Choroid plexus epithelial cell (primary cell): Measurements from ENCODE around the gene NAP1L1.
A peak's percentile ranks its signal among the peaks of the same experiment; 100 is the strongest.

ENCODE experiments used
- DNase-seq: peaks from one replicate; pipeline ENCODE4 v3.0.0-alpha.2; 2010; ENCODE audit warnings: low read depth
- H3K4me3 ChIP-seq: 2 replicates; pipeline ENCODE4 v1.5.1; 2011; ENCODE audit warnings: low read depth, mild to moderate bottlenecking, control low read depth, low read length, moderate library complexity
- TF ChIP-seq, protein P1 (sequence below): conservative IDR thresholded peaks from 2 replicates; pipeline ENCODE4 v1.5.1; 2011; ENCODE audit warnings: low read depth, mild to moderate bottlenecking, control low read depth, inconsistent platforms, low read length, moderate library complexity

The NAP1L1 gene

GRCh38 chr12:76084863-76085519, 506 bp upstream of the NAP1L1 start:
- peak overlapping the region; percentile 96 for H3K4me3 ChIP-seq
- no peak for DNase-seq
- TF ChIP-seq, protein P1, sequence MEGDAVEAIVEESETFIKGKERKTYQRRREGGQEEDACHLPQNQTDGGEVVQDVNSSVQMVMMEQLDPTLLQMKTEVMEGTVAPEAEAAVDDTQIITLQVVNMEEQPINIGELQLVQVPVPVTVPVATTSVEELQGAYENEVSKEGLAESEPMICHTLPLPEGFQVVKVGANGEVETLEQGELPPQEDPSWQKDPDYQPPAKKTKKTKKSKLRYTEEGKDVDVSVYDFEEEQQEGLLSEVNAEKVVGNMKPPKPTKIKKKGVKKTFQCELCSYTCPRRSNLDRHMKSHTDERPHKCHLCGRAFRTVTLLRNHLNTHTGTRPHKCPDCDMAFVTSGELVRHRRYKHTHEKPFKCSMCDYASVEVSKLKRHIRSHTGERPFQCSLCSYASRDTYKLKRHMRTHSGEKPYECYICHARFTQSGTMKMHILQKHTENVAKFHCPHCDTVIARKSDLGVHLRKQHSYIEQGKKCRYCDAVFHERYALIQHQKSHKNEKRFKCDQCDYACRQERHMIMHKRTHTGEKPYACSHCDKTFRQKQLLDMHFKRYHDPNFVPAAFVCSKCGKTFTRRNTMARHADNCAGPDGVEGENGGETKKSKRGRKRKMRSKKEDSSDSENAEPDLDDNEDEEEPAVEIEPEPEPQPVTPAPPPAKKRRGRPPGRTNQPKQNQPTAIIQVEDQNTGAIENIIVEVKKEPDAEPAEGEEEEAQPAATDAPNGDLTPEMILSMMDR = peak; percentile 54

- H3K4me3 ChIP-seq = peak overlapping the region; percentile 96
- TF ChIP-seq, protein P1 = no peak
- no peak for DNase-seq
Measured at GRCh38 chr12:76083246-76083903, 1.1 kb downstream of the NAP1L1 start.

- DNase-seq = no peak
- TF ChIP-seq, protein P1 = no peak
- H3K4me3 ChIP-seq = no peak overlapping the region
Measured at GRCh38 chr12:76081909-76082308, 2.6 kb downstream of the NAP1L1 start.

DNA sequence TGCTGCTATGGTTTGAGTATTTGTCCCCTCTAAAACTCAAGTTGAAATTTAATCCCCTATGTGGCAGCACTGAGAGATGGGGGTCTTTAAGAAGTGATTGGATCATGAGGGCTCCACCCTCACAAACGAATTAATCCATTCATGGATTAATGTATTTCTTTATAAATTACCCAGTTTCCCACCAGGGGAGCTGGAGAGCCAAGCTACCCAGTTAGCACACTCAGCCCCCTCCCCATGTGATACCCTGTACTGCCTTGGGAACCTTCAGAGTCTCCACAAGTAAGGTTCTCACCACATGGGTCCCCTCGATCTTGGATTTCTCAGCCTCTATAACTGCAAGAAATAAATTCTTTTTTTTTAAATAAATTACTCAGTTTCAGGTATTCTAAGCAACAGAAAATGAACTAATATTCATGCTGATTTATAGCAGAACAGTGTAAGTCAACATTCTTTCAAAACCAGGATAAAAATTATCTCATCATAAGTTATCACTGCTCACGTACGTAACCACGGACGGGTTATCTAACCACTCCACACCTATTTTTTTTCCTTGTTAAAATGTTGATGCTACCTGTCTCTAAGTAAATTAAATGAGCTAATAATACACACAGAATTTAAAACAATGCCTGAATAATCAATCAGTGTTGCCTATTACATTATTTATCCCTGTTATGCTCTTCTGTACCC, 3.6 kb downstream of the NAP1L1 start:
- TF ChIP-seq, protein P1 = peak; percentile 45
- no peak overlapping the region for H3K4me3 ChIP-seq
- peak; percentile 20 for DNase-seq

- H3K4me3 ChIP-seq = no peak overlapping the region
- DNase-seq = no peak
- TF ChIP-seq, protein P1 = no peak
Measured at GRCh38 chr12:76080017-76080728, 4.3 kb downstream of the NAP1L1 start.

DNA sequence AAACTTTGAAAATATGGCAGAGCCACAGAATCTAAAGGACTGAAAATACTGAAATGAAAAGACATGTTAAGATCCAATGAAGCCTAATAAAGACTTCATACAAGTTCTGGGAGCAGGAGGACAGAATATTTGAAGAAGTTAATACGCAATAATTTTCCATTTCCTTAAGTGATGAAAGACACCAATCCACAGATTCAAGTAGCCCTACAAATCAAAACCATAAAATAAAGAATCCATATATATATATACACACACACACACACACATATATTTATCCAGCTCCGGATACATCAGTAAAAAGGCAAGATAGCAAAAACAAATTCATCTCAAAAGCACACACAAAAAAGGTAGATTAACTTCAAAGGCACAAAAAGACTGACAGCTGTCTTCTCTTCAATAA, 5.7 kb downstream of the NAP1L1 start:
- no peak for DNase-seq
- TF ChIP-seq, protein P1 = no peak
- no peak overlapping the region for H3K4me3 ChIP-seq
